Fibroblast of the aortic adventitia (primary cell): ENCODE measurements around the gene DIPK1A. TPM values are rescaled to one million over a fixed set of nuclear protein-coding genes. Genes with fewer than 3 reads are reported as not detected.

Source experiments
- DNase-seq: peaks from one replicate; pipeline ENCODE4 v3.0.0-alpha.2; 2010; ENCODE audit warnings: low read depth
- H3K4me3 ChIP-seq: 2 replicates; pipeline ENCODE4 v1.5.1; 2011; ENCODE audit warnings: low read depth, mild to moderate bottlenecking, control low read depth, low read length, moderate library complexity
- total RNA-seq: library from RNA; depleted of rRNA; stranded (reverse); fragments of >200 nt; gene quantifications from 2 replicates; pipeline ENCODE4 v1.2.3, GENCODE V29; 2012; ENCODE audit warnings: low replicate concordance
- TF ChIP-seq, protein P1 (sequence below): IDR thresholded peaks from 2 replicates; pipeline ENCODE4 v1.5.1; 2011; ENCODE audit warnings: mild to moderate bottlenecking, low read length, control low read depth, inconsistent platforms; ENCODE audit not compliant: insufficient read depth

DIPK1A gene
- total RNA-seq, 1 donor, result 17.1 TPM

DNA sequence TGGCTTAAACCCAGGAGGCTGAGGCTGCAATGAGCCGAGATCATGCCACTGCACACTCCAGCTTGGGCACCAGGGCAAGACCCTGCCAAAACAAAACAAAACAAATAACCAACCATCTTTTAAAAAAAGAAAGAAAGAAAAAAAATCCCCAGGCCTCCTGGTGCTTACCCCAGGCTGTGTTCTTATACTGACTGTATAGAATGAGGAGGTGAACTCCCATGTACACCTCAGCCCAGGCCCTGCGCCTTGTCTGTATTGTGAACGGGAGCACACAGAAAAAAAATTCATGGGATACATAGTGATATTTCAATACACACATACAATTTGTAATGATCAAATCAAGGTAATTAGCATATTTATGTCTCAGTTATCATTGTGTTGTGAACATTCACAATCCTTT lies 115.4 kb downstream of the DIPK1A start:
- H3K4me3 ChIP-seq, result no peak overlapping the region
- DNase-seq, result no peak
- TF ChIP-seq, protein P1, sequence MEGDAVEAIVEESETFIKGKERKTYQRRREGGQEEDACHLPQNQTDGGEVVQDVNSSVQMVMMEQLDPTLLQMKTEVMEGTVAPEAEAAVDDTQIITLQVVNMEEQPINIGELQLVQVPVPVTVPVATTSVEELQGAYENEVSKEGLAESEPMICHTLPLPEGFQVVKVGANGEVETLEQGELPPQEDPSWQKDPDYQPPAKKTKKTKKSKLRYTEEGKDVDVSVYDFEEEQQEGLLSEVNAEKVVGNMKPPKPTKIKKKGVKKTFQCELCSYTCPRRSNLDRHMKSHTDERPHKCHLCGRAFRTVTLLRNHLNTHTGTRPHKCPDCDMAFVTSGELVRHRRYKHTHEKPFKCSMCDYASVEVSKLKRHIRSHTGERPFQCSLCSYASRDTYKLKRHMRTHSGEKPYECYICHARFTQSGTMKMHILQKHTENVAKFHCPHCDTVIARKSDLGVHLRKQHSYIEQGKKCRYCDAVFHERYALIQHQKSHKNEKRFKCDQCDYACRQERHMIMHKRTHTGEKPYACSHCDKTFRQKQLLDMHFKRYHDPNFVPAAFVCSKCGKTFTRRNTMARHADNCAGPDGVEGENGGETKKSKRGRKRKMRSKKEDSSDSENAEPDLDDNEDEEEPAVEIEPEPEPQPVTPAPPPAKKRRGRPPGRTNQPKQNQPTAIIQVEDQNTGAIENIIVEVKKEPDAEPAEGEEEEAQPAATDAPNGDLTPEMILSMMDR, result no peak

DNA sequence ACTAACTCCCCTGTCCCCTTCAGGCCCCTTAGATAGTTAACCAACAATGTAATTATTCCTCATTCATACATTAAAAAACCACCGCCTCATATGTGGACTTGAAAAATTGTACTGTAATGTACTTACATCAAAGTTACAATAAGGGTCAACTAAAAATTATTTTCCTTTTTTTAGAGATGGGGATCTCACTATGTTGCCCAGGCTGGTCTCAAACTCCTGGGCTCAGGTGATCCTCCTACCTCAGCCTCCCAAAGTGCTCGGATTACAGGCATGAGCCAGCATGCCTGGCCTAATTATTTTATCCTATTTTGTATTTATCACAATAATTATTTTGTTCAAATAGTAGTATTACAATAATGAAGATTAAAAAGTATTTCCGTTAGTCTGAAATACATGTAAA lies 116.8 kb downstream of the DIPK1A start:
- no peak for DNase-seq
- H3K4me3 ChIP-seq, result no peak overlapping the region
- TF ChIP-seq, protein P1, result no peak

DNA sequence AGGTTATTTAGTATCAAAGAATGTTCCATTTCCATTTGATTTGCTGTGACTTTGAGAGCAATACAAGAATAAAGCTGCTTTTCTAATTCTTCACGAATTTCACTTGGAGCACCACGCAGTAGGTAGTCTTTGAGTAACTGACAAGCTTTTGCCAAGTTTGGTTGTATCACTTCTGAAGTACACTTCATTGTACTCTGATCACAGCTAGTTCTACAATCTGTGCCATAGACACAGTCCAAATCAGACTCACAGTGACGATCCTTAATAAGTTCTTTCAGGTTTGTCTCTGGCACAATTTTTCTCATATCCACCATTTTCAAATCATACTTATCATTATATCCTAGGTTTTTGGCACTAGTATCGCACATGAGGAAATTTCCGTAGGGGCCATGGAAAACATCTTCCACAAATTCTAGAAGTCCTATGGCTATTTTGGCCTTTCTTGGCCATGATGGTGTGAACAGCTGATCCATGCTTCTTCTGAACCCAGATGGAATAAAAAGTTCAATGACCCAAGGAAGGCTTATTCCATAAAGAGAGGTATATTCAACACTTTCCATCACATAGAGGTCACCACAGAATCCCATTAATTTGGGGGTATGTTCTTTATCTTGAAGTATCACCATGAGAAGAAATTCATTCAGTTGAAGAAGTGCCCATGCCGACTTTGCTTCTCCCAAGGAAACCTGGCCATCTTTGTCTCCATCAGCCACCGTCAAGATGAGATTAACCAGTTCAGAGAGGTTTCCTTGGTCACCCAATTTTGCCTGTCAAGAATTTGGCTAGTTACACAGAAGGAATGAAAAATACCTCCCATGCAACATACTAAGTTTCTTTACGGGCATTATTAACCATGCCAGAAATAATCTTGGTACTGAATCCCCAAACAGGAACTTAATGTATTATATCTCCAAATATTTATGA lies 117.6 kb downstream of the DIPK1A start:
- TF ChIP-seq, protein P1, result no peak
- DNase-seq, result no peak
- H3K4me3 ChIP-seq, result no peak overlapping the region

DNA sequence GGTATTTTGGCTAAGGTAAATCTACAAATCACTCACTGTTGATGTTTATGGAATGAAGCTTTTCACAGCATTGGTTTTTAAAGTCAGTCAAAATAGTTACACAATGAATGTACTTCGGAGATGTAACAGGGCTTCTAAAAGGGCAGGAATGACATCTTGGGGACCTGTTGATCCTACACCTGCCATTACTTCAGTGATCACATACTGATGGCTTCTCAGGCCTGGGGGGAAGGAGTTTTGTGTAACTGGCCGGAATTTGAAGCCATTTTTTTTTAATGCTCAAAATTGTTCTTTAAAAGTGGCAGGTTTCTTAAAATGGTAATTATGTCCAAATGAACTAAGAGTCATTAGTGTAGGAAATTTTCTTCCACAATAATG lies 118.2 kb downstream of the DIPK1A start:
- H3K4me3 ChIP-seq, result no peak overlapping the region
- TF ChIP-seq, protein P1, result no peak
- no peak for DNase-seq

DNA sequence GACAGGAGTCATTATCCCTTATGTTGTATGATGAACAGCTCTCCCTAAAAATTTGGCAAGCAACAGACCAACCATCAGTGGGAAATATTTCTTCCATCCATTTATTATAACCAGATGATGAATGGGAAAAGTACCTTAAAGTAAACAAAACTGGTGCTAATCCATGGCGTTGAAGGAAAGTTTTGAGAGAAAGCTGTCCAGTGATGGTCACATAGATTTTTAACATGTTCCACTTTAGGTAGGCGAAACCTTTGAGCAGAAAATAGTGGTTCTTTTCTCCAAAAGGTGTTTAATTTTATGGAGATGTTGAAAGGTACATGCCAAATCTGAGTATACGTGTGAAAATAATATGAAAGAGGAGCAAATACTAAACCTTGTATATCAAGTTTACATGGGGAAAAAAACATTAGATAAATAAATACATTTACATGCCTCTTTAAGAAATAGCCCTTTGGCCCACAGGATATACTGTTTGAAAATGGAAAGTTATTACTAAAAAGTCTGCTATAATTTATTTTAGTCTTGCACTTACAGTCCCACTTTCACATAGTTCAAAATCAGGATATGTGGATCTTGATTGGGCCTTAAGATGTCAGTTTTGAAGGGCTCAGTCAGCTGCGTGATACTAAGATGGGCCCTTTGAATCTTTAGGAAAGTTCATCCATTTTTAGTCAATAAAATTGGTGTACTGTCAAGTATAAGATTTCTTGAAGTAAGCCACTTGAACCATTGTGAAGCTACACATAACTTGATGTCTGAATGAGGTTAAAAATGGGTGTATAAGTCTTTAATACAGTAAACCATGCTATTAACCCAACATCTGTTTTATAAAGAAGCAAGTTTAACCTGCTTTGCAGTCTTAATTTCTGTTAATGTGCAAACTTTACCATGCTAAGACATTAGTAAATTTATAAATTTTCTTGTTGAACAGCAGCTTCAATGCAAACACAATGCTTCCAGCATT lies 118.9 kb downstream of the DIPK1A start:
- DNase-seq, result no peak
- TF ChIP-seq, protein P1, result no peak

DNA sequence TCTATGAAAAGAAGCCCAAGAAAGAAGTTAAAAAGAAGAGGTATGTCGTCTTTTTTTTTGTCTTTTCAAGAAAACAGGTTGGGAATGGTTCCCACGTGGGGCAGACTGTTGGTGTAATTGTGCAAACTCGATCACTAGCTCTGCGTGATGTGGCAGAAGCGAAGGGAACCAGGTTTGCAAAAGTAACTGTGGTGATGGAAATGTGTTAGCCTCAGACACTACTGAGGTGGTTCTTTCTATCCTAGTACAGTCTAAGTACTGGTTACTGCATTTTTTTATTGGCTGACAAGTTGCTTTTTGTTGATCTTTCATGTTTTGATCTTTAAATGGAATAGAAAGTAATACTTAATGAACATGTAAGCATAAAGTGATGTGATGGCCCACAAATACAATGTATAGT lies 120.7 kb downstream of the DIPK1A start:
- TF ChIP-seq, protein P1, result no peak
- H3K4me3 ChIP-seq, result no peak overlapping the region
- DNase-seq, result no peak

More for the DNA sequence above, 118.9 kb downstream of the DIPK1A start:
- no peak overlapping the region for H3K4me3 ChIP-seq
